HEK293 (cell line): ENCODE data around the gene PATL2.

Experiments
- ATF2 ChIP-seq: fragments of 450-650 bp; formaldehyde crosslinking; IDR thresholded peaks from 2 replicates; pipeline ENCODE4 v1.5.1; 2016; ENCODE audit warnings: missing biosample characterization, missing genetic modification characterization, low read depth
- KLF8 ChIP-seq: fragments of 450-650 bp; formaldehyde crosslinking; IDR thresholded peaks from 2 replicates; pipeline ENCODE4 v1.5.1; 2016; ENCODE audit warnings: missing biosample characterization, missing genetic modification characterization
- OSR2 ChIP-seq: fragments of 450-650 bp; formaldehyde crosslinking; IDR thresholded peaks from 2 replicates; pipeline ENCODE4 v1.5.1; 2016; ENCODE audit warnings: missing biosample characterization, missing genetic modification characterization
- PRDM1 ChIP-seq: fragments of 450-650 bp; formaldehyde crosslinking; IDR thresholded peaks from 2 replicates; pipeline ENCODE4; 2016; ENCODE audit warnings: missing biosample characterization, missing genetic modification characterization
- PRDM6 ChIP-seq: fragments of 450-650 bp; formaldehyde crosslinking; IDR thresholded peaks from 2 replicates; pipeline ENCODE4 v1.5.1; 2017; ENCODE audit warnings: missing biosample characterization, missing genetic modification characterization
- TSHZ1 ChIP-seq: fragments of 450-650 bp; formaldehyde crosslinking; IDR thresholded peaks from 2 replicates; pipeline ENCODE4 v1.5.1; 2016; ENCODE audit warnings: missing biosample characterization, missing genetic modification characterization, borderline replicate concordance
- YY1 ChIP-seq: fragments of 450-650 bp; formaldehyde crosslinking; IDR thresholded peaks from 2 replicates; pipeline ENCODE4 v1.5.1; 2018; ENCODE audit warnings: missing biosample characterization, missing genetic modification characterization
- ZBTB21 ChIP-seq: fragments of 450-650 bp; formaldehyde crosslinking; IDR thresholded peaks from 2 replicates; pipeline ENCODE4 v1.5.1; 2017; ENCODE audit warnings: missing biosample characterization, missing genetic modification characterization
- ZBTB48 ChIP-seq: fragments of 450-650 bp; formaldehyde crosslinking; IDR thresholded peaks from 2 replicates; pipeline ENCODE4 v1.5.1; 2016; ENCODE audit warnings: missing biosample characterization, missing genetic modification characterization
- ZFP3 ChIP-seq: fragments of 450-650 bp; formaldehyde crosslinking; IDR thresholded peaks from 2 replicates; pipeline ENCODE4 v1.5.1; 2016; ENCODE audit warnings: low read depth, missing biosample characterization, missing genetic modification characterization
- ZFP41 ChIP-seq: fragments of 450-650 bp; formaldehyde crosslinking; IDR thresholded peaks from 2 replicates; pipeline ENCODE4 v1.5.1; 2016; ENCODE audit warnings: missing biosample characterization, missing genetic modification characterization, borderline replicate concordance
- ZNF114 ChIP-seq: fragments of 450-650 bp; formaldehyde crosslinking; IDR thresholded peaks from 2 replicates; pipeline ENCODE4 v1.5.0; 2017; ENCODE audit warnings: missing biosample characterization, missing genetic modification characterization
- ZNF155 ChIP-seq: fragments of 450-650 bp; formaldehyde crosslinking; IDR thresholded peaks from 2 replicates; pipeline ENCODE4 v1.5.1; 2016; ENCODE audit warnings: missing biosample characterization, missing genetic modification characterization
- ZNF157 ChIP-seq: fragments of 450-650 bp; formaldehyde crosslinking; IDR thresholded peaks from 2 replicates; pipeline ENCODE4 v1.5.1; 2016; ENCODE audit warnings: missing biosample characterization, missing genetic modification characterization
- ZNF174 ChIP-seq: fragments of 450-650 bp; formaldehyde crosslinking; IDR thresholded peaks from 2 replicates; pipeline ENCODE4 v1.5.0; 2017; ENCODE audit warnings: missing biosample characterization, mild to moderate bottlenecking, missing genetic modification characterization
- ZNF202 ChIP-seq: fragments of 450-650 bp; formaldehyde crosslinking; IDR thresholded peaks from 2 replicates; pipeline ENCODE4 v1.5.1; 2016; ENCODE audit warnings: missing biosample characterization, missing genetic modification characterization, borderline replicate concordance
- ZNF248 ChIP-seq: fragments of 450-650 bp; formaldehyde crosslinking; IDR thresholded peaks from 2 replicates; pipeline ENCODE4 v1.5.1; 2017; ENCODE audit warnings: missing biosample characterization, missing genetic modification characterization
- ZNF658 ChIP-seq: fragments of 450-650 bp; formaldehyde crosslinking; IDR thresholded peaks from 2 replicates; pipeline ENCODE4; 2016; ENCODE audit warnings: missing biosample characterization, missing genetic modification characterization
- ZNF776 ChIP-seq: fragments of 450-650 bp; formaldehyde crosslinking; IDR thresholded peaks from 2 replicates; pipeline ENCODE4 v1.5.0; 2017; ENCODE audit warnings: missing biosample characterization, missing genetic modification characterization, borderline replicate concordance
- ZNF792 ChIP-seq: fragments of 450-650 bp; formaldehyde crosslinking; IDR thresholded peaks from 2 replicates; pipeline ENCODE4 v1.5.1; 2016; ENCODE audit warnings: missing biosample characterization, missing genetic modification characterization
- ZNF843 ChIP-seq: fragments of 450-650 bp; formaldehyde crosslinking; IDR thresholded peaks from 2 replicates; pipeline ENCODE4 v1.5.1; 2016; ENCODE audit warnings: missing biosample characterization, missing genetic modification characterization
- ZSCAN5A ChIP-seq: fragments of 450-650 bp; formaldehyde crosslinking; IDR thresholded peaks from 2 replicates; pipeline ENCODE4 v1.5.1; 2016; ENCODE audit warnings: missing biosample characterization, missing genetic modification characterization
- ZXDB ChIP-seq: fragments of 450-650 bp; formaldehyde crosslinking; IDR thresholded peaks from 2 replicates; pipeline ENCODE4 v1.5.1; 2016; ENCODE audit warnings: missing biosample characterization, missing genetic modification characterization
- TF ChIP-seq, protein P1 (sequence below): fragments of 450-650 bp; formaldehyde crosslinking; IDR thresholded peaks from 2 replicates; pipeline ENCODE4 v1.5.1; 2017; ENCODE audit warnings: missing biosample characterization, missing genetic modification characterization
- TF ChIP-seq, protein P2 (sequence below): fragments of 450-650 bp; formaldehyde crosslinking; IDR thresholded peaks from 2 replicates; pipeline ENCODE4 v1.5.1; 2016; ENCODE audit warnings: missing biosample characterization, missing genetic modification characterization
- TF ChIP-seq, protein P3 (sequence below): fragments of 450-650 bp; formaldehyde crosslinking; IDR thresholded peaks from 2 replicates; pipeline ENCODE4 v1.5.0; 2017; ENCODE audit warnings: missing biosample characterization, missing genetic modification characterization, borderline replicate concordance

Gene PATL2

GRCh38 chr15:44728576-44729407 is 17.7 kb upstream of the PATL2 start (continued):
- TF ChIP-seq ATF2 (tag by site-specific recombination) (no peak), YY1 (no peak; the same call in 1 of the 2 replicates), ZXDB (tag by site-specific recombination) (no peak), PRDM6 (tag by site-specific recombination) (peak; percentile 44; the same call in 1 of the 2 replicates), TSHZ1 (tag by site-specific recombination) (no peak), PRDM1 (tag by site-specific recombination) (peak; percentile 87), ZFP3 (tag by site-specific recombination) (no peak), ZFP41 (tag by site-specific recombination) (no peak), ZBTB48 (no peak), ZNF157 (tag by site-specific recombination) (no peak), ZSCAN5A (tag by site-specific recombination) (no peak), ZNF114 (tag by site-specific recombination) (no peak), ZNF202 (tag by site-specific recombination) (no peak), ZNF174 (tag by site-specific recombination) (no peak), KLF8 (peak; percentile 42; the same call in 1 of the 2 replicates), ZNF658 (tag by site-specific recombination) (no peak), ZBTB21 (tag by site-specific recombination) (peak; percentile 69), ZNF792 (tag by site-specific recombination) (no peak), ZNF155 (tag by site-specific recombination) (no peak), OSR2 (tag by site-specific recombination) (0 out of 2 replicates have a peak, but pooled peaks have one; percentile 21), ZNF843 (tag by site-specific recombination) (no peak), ZNF248 (no peak), ZNF776 (tag by site-specific recombination) (no peak)
- TF ChIP-seq, protein P1, sequence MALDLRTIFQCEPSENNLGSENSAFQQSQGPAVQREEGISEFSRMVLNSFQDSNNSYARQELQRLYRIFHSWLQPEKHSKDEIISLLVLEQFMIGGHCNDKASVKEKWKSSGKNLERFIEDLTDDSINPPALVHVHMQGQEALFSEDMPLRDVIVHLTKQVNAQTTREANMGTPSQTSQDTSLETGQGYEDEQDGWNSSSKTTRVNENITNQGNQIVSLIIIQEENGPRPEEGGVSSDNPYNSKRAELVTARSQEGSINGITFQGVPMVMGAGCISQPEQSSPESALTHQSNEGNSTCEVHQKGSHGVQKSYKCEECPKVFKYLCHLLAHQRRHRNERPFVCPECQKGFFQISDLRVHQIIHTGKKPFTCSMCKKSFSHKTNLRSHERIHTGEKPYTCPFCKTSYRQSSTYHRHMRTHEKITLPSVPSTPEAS (tag by site-specific recombination) = no peak; the same call in 1 of the 2 replicates
- TF ChIP-seq, protein P2, sequence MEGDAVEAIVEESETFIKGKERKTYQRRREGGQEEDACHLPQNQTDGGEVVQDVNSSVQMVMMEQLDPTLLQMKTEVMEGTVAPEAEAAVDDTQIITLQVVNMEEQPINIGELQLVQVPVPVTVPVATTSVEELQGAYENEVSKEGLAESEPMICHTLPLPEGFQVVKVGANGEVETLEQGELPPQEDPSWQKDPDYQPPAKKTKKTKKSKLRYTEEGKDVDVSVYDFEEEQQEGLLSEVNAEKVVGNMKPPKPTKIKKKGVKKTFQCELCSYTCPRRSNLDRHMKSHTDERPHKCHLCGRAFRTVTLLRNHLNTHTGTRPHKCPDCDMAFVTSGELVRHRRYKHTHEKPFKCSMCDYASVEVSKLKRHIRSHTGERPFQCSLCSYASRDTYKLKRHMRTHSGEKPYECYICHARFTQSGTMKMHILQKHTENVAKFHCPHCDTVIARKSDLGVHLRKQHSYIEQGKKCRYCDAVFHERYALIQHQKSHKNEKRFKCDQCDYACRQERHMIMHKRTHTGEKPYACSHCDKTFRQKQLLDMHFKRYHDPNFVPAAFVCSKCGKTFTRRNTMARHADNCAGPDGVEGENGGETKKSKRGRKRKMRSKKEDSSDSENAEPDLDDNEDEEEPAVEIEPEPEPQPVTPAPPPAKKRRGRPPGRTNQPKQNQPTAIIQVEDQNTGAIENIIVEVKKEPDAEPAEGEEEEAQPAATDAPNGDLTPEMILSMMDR = no peak
- TF ChIP-seq, protein P3, sequence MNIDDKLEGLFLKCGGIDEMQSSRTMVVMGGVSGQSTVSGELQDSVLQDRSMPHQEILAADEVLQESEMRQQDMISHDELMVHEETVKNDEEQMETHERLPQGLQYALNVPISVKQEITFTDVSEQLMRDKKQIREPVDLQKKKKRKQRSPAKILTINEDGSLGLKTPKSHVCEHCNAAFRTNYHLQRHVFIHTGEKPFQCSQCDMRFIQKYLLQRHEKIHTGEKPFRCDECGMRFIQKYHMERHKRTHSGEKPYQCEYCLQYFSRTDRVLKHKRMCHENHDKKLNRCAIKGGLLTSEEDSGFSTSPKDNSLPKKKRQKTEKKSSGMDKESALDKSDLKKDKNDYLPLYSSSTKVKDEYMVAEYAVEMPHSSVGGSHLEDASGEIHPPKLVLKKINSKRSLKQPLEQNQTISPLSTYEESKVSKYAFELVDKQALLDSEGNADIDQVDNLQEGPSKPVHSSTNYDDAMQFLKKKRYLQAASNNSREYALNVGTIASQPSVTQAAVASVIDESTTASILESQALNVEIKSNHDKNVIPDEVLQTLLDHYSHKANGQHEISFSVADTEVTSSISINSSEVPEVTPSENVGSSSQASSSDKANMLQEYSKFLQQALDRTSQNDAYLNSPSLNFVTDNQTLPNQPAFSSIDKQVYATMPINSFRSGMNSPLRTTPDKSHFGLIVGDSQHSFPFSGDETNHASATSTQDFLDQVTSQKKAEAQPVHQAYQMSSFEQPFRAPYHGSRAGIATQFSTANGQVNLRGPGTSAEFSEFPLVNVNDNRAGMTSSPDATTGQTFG (tag by site-specific recombination) = no peak
